ENCODE data around the gene UMODL1. TPM values are rescaled to one million over a fixed set of nuclear protein-coding genes. Genes with fewer than 3 reads are reported as not detected.

Gene UMODL1
- polyA plus RNA-seq, 3 donors: not detected

GRCh38 chr21:42142627-42143026 lies 71.5 kb downstream of the UMODL1 start:
- intact Hi-C loops (cut with micrococcal nuclease): loop anchor here in 1 of 2 donors (10.0 kb wide), 1 partner anchor 302 kb away; no protein-coding TSS in a partner anchor
- peak overlapping the region; percentile 17 for H3K4me2 ChIP-seq (replicated peaks; ENCODE audit: extremely low read depth, low read length, poor library complexity, severe bottlenecking)
- TF ChIP-seq CTCF (IDR thresholded peaks at IDR 0.05): no peak
- Mint-ChIP-seq H3K27me3 (ENCODE audit: low read depth in 3 of 3) (peaks cover 6 to 12% (median 7%) of the 10 kb centered on the region in 3 donors), H3K4me3 (peak overlapping the region in 1 of 2 donors; percentile 26), H3K4me1 (peaks cover 44% of the 10 kb centered on the region), H3K27ac (peak overlapping the region in 6 of 7 donors; percentile 53 to 79 (median 63)), H3K9me3 (peaks cover 0 to 1% (median 0%) of the 10 kb centered on the region in 7 donors), H3K36me3 (no peaks in the 10 kb centered on the region)
- peaks cover 43% of the 10 kb centered on the region in 2 donors for H3K4me1 ChIP-seq (ENCODE audit: control insufficient read depth in 1 of 2, insufficient read depth in 2 of 2, low read length in 2 of 2)
- no peak overlapping the region for H3K4me3 ChIP-seq (replicated peaks in 1 of 3; ENCODE audit: low read depth in 2 of 3, low read length in 3 of 3)
- H3K79me2 ChIP-seq (ENCODE audit: insufficient read depth, low read length): no peaks in the 10 kb centered on the region
- no peak overlapping the region for H2AFZ ChIP-seq (ENCODE audit: insufficient read depth, low read depth, low read length, poor library complexity, severe bottlenecking)
- peak in 2 of 3 donors; percentile 56 to 69 for DNase-seq
- no peaks in the 10 kb centered on the region for H3K9me3 ChIP-seq (replicated peaks in 1 of 2; ENCODE audit: control insufficient read depth in 1 of 2, insufficient read depth in 1 of 2, low read length in 2 of 2)
- WGBS (ENCODE audit: insufficient coverage): no CpG with 5 or more reads among the region's 7 CpGs
- no peak overlapping the region for H3K9ac ChIP-seq (ENCODE audit: insufficient read depth, low read length, poor library complexity, severe bottlenecking)
- peak overlapping the region in 1 of 2 donors; percentile 40 for H3K27ac ChIP-seq (ENCODE audit: low read depth in 1 of 2, low read length in 2 of 2)
- H4K20me1 ChIP-seq (ENCODE audit: insufficient read depth, low read length): no peaks in the 10 kb centered on the region
- H3K36me3 ChIP-seq (replicated peaks in 1 of 2; ENCODE audit: control insufficient read depth in 1 of 2, insufficient read depth in 2 of 2, low read length in 2 of 2): no peaks in the 10 kb centered on the region
- no peaks in the 10 kb centered on the region for H3K27me3 ChIP-seq (ENCODE audit: control insufficient read depth in 2 of 2, insufficient read depth in 2 of 2, low read length in 2 of 2)

- no peak for TF ChIP-seq CTCF (IDR thresholded peaks at IDR 0.05)
- H3K9me3 ChIP-seq (replicated peaks in 1 of 2; ENCODE audit: control insufficient read depth in 1 of 2, insufficient read depth in 1 of 2, low read length in 2 of 2): no peaks in the 10 kb centered on the region
- peak overlapping the region in 1 of 2 donors; percentile 40 for H3K27ac ChIP-seq (ENCODE audit: low read depth in 1 of 2, low read length in 2 of 2)
- no peaks in the 10 kb centered on the region for H3K27me3 ChIP-seq (ENCODE audit: control insufficient read depth in 2 of 2, insufficient read depth in 2 of 2, low read length in 2 of 2)
- H3K9ac ChIP-seq (ENCODE audit: insufficient read depth, low read length, poor library complexity, severe bottlenecking): no peak overlapping the region
- H3K27ac Mint-ChIP-seq: peak overlapping the region in 4 of 7 donors; percentile 4 to 81 (median 47)
- H3K27me3 Mint-ChIP-seq (ENCODE audit: low read depth in 3 of 3): peaks cover 6 to 12% (median 7%) of the 10 kb centered on the region in 3 donors
- no peak overlapping the region for H3K4me3 Mint-ChIP-seq
- 98% methylated on average over 6 of the region's 7 CpGs for WGBS (ENCODE audit: insufficient coverage)
- peaks cover 43% of the 10 kb centered on the region in 2 donors for H3K4me1 ChIP-seq (ENCODE audit: control insufficient read depth in 1 of 2, insufficient read depth in 2 of 2, low read length in 2 of 2)
- intact Hi-C loops (cut with micrococcal nuclease): loop anchor here in 1 of 2 donors (10.0 kb wide), 1 partner anchor 302 kb away; no protein-coding TSS in a partner anchor
- H3K9me3 Mint-ChIP-seq: peaks cover 0 to 1% (median 0%) of the 10 kb centered on the region in 7 donors
- no peaks in the 10 kb centered on the region for H4K20me1 ChIP-seq (ENCODE audit: insufficient read depth, low read length)
- H2AFZ ChIP-seq (ENCODE audit: insufficient read depth, low read depth, low read length, poor library complexity, severe bottlenecking): no peak overlapping the region
- H3K79me2 ChIP-seq (ENCODE audit: insufficient read depth, low read length): no peaks in the 10 kb centered on the region
- no peak overlapping the region for H3K4me3 ChIP-seq (replicated peaks in 1 of 3; ENCODE audit: low read depth in 2 of 3, low read length in 3 of 3)
- peak in 1 of 3 donors; percentile 17 for DNase-seq
- H3K4me2 ChIP-seq (replicated peaks; ENCODE audit: extremely low read depth, low read length, poor library complexity, severe bottlenecking): peak overlapping the region; percentile 17
- no peaks in the 10 kb centered on the region for H3K36me3 Mint-ChIP-seq
- H3K4me1 Mint-ChIP-seq: peaks cover 44% of the 10 kb centered on the region
- no peaks in the 10 kb centered on the region for H3K36me3 ChIP-seq (replicated peaks in 1 of 2; ENCODE audit: control insufficient read depth in 1 of 2, insufficient read depth in 2 of 2, low read length in 2 of 2)
These were observed 72.0 kb downstream of the UMODL1 start for GRCh38 chr21:42143111-42143510.
